Stomach (tissue), 4 donors: ENCODE measurements around the gene TMEM161B.

Source experiments
- CTCF ChIP-seq, 7 experiments: fragments of 450-650 bp in 4 of 7; fragments of 200-600 bp in 3 of 7; sonication (generic) in 3 of 7; IDR thresholded peaks; one replicate each; pipeline ENCODE4 v1.5.1; 2016 to 2019; ENCODE audit warnings: antibody characterized with exemption in 7 of 7, control low read depth in 2 of 7, mild to moderate bottlenecking in 1 of 7
- POLR2A ChIP-seq, 4 donors: fragments of 450-650 bp; IDR thresholded peaks; one replicate each; pipeline ENCODE4 v1.6.1; 2016; ENCODE audit warnings: antibody characterized with exemption in 4 of 4, control low read depth in 2 of 4, mild to moderate bottlenecking in 1 of 4, moderate library complexity in 1 of 4

- TF ChIP-seq POLR2A (IDR thresholded peaks at IDR 0.05) (no peak), CTCF (IDR thresholded peaks at IDR 0.05) (no peak)
Measured at GRCh38 chr5:88287846-88288527, 19.3 kb upstream of the TMEM161B start.
